Coronary artery (tissue), 2 donors: Measurements from ENCODE around the gene SRL.

Experiments
- DNase-seq: peaks from one replicate; pipeline ENCODE4 v3.0.0-alpha.2; 2017; ENCODE audit warnings: low spot score
- H3K27ac ChIP-seq, 2 donors: fragments of 200-600 bp; sonication (generic); one replicate each; pipeline ENCODE4 v1.5.1; 2016 to 2019
- H3K4me3 ChIP-seq: fragments of 200-600 bp; sonication (generic); 2 replicates; pipeline ENCODE4 v1.5.1; 2016; ENCODE audit warnings: mild to moderate bottlenecking, moderate library complexity
- TF ChIP-seq, protein P1 (sequence below): fragments of 200-600 bp; sonication (generic); IDR thresholded peaks from one replicate; pipeline ENCODE4 v1.5.1; 2019; ENCODE audit warnings: antibody characterized with exemption

SRL gene

GRCh38 chr16:4208341-4208751 is 33.5 kb downstream of the SRL start:
- Histone ChIP-seq H3K27ac (no peak overlapping the region), H3K4me3 (no peak overlapping the region)
- no peak for DNase-seq
- TF ChIP-seq, protein P1, sequence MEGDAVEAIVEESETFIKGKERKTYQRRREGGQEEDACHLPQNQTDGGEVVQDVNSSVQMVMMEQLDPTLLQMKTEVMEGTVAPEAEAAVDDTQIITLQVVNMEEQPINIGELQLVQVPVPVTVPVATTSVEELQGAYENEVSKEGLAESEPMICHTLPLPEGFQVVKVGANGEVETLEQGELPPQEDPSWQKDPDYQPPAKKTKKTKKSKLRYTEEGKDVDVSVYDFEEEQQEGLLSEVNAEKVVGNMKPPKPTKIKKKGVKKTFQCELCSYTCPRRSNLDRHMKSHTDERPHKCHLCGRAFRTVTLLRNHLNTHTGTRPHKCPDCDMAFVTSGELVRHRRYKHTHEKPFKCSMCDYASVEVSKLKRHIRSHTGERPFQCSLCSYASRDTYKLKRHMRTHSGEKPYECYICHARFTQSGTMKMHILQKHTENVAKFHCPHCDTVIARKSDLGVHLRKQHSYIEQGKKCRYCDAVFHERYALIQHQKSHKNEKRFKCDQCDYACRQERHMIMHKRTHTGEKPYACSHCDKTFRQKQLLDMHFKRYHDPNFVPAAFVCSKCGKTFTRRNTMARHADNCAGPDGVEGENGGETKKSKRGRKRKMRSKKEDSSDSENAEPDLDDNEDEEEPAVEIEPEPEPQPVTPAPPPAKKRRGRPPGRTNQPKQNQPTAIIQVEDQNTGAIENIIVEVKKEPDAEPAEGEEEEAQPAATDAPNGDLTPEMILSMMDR, result no peak

DNA sequence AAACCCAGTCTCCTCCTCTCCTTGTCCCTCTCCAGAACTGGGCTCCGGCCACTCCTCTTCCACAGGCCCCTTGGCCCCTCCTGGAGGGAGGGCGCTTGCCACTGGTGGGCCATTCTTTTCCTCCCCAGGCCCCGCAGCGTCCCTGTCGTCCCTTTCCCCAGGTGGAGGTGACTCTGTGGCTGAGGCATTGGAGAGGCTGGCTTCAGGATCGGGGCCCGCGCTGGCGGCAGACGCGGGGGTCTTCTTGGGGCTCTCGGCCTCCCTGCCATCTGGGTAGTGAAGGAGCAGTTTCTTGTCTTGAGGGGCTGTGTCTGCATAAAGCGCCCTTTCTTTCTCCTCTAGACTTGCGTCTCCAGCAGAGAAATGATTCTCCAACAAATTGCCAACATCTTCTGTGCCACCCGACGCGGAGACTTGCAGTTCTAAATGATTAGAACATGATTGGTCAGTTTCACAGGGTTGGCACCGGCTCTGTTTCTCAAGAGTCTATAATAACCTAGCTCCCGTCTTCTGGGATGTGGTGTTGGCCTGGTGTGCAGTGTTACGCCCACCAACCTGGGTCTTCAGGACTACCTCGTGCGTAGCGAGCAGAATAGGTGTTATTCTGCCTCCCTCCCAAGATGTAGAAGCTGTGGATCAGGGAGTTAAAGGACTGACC is 34.1 kb downstream of the SRL start:
- DNase-seq, result no peak
- TF ChIP-seq, protein P1, result no peak
- H3K4me3 ChIP-seq, result no peak overlapping the region
- no peak overlapping the region for H3K27ac ChIP-seq

DNA sequence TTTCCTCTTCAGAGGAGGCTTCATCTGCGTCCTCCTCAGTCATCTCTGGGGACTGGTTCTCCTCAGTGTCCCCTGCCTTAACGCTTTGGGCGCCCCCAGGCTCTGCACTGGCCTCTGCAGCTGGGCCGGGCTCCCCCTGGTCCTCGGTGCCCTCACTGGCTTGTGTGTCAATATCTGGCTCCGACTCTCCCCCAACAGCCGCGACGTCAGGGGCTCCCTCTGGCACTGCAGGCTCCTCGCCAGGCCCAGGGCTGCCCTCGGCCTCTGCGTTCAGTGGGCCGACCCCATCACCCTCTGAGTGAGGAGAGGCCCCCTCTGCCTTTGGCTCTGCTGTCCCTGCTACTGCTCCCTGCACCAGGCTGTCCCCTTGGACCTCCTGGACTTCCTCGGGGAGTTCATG is 34.7 kb downstream of the SRL start:
- TF ChIP-seq, protein P1, result no peak
- Histone ChIP-seq H3K27ac (no peak overlapping the region), H3K4me3 (no peak overlapping the region)
- no peak for DNase-seq

GRCh38 chr16:4206680-4207079 is 35.2 kb downstream of the SRL start:
- TF ChIP-seq, protein P1, result no peak
- Histone ChIP-seq H3K4me3 (no peak overlapping the region), H3K27ac (no peak overlapping the region)
- DNase-seq, result no peak

GRCh38 chr16:4205971-4206370 is 35.9 kb downstream of the SRL start:
- DNase-seq, result no peak
- no peak overlapping the region for H3K4me3 ChIP-seq
- no peak overlapping the region for H3K27ac ChIP-seq
- TF ChIP-seq, protein P1, result no peak

GRCh38 chr16:4204521-4204920 is 37.4 kb downstream of the SRL start:
- Histone ChIP-seq H3K27ac (no peak overlapping the region), H3K4me3 (no peak overlapping the region)
- TF ChIP-seq, protein P1, result no peak
- DNase-seq, result no peak

GRCh38 chr16:4203748-4204147 is 38.1 kb downstream of the SRL start:
- H3K4me3 ChIP-seq, result no peak overlapping the region
- DNase-seq, result no peak
- TF ChIP-seq, protein P1, result no peak
- no peak overlapping the region for H3K27ac ChIP-seq
